ENCODE data around the gene DCLK3. TPM values are rescaled to one million over a fixed set of nuclear protein-coding genes. Genes with fewer than 3 reads are reported as not detected.

DCLK3 gene
- total RNA-seq, 1 donor from 2014 or later, result not detected

GRCh38 chr3:36678216-36679013 lies 85.9 kb downstream of the DCLK3 start:
- DNase-seq (ENCODE audit: low read depth, low spot score), result no peak

DNA sequence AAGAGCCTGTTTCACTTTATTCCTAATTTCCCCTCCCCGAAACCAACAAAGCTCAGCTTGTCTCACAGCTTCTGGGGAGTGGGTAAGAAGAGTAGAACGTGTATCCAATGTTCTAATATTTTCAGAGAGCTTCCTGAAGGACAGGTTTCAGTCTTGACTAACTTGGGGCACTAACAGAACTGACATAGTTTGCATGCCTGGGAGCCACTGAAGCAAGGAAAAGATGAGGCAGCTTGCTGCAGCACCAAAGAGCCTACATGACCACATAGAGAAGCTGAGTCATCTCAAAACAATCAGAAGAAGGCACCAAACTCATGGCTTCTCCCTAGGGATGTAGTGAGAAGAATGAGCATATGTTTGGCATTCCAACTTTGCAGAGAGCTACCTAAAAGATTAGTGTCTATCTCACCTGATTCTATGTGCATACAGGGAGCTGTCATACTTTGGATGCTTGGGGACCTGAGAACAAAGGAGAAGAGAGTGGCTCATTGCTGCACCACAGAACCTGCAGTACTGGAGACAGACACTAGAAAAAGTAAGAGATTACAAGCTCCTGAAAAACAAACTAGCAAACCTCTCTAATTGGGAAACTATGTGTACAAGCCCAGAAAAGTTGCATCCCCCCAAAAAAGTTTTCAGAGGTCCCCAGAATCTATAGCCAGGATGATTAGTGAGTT lies 86.9 kb downstream of the DCLK3 start:
- no peak for DNase-seq (ENCODE audit: low read depth, low spot score)

GRCh38 chr3:36674816-36675215 lies 89.5 kb downstream of the DCLK3 start:
- DNase-seq (ENCODE audit: low read depth, low spot score), result no peak

DNA sequence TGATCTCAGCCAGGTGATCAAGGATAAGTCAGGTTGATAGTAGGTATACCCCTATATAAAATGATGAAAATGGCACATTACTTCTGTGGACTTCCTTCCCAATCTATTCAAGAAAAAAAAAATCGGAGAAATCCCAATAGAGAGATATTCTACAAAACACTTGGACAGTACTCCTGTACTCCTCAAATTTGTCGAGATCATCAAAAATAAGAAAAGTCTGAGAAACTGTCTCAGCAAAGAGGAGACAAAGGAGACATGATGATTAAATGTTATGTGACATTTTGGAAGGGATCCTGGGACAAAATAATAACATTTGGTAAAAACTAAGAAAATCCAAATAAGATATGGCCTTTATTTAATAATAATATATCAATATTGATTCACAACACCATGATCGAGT lies 94.6 kb downstream of the DCLK3 start:
- DNase-seq (ENCODE audit: low read depth, low spot score), result no peak

DNA sequence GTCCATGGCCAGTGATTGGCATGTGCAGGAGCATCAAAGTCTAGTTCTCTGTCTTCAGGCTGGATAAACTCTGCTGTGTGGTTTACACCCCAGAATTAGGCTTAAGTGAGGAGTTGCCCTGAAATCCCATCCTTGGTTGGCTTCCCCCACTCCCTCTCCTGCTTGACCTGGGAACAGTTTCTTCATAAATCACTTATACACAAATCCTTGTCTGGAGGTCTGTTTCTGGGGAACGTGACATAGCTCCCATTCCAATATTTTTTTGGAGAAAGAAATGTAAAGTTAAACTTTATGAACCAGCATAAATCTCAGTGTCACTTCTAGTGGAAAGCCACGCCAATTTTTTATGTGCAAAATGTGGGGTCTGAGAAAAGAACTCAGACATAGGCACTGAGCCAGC lies 98.2 kb downstream of the DCLK3 start:
- DNase-seq (ENCODE audit: low read depth, low spot score), result no peak

DNA sequence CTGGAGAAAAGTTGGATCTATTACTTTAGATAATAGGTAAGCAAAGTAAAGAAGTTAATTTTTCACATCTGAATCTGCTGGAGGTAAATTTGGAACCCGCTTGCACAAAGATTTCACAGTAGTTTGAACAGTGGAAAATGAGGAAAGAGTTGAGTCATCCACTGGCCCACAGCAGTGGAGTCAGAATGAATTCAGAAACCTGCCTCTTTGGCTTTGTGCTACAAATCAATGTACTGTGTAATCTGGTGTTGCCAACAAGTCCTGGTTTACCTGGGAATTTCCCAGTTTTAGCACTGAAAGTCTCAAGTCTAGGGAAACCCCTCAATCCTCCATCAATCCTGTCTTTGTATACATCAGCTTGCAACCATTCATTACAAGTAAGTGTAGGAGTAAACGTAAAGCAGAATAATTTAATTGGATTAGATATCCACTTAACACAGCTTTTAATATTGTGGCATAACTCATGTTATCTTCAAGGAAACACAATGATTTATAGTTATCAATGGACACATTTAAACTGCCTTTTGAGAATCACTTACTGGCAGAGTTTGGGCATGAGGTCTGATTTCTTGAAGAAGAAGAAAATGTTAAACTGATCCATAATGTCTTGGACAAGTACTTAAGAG lies 100.6 kb downstream of the DCLK3 start:
- DNase-seq (ENCODE audit: low read depth, low spot score), result no peak

GRCh38 chr3:36662626-36663025 lies 101.7 kb downstream of the DCLK3 start:
- no peak for DNase-seq (ENCODE audit: low read depth, low spot score)

Other genes starting within 250 kb of the DCLK3 start
- 7.7 and 14.0 TPM in 2 replicates for gene TRANK1, start 180.5 kb upstream of the DCLK3 start, total RNA-seq
- gene EPM2AIP1, start 228.6 kb upstream of the DCLK3 start, total RNA-seq, result 10.6 and 12.1 TPM in 2 replicates
- 32.5 and 45.7 TPM in 2 replicates for gene MLH1, start 229.0 kb upstream of the DCLK3 start, total RNA-seq